Mesenchymal stem cell (in vitro differentiated cells and primary cell): ENCODE results near the gene EXOC4.

Experiments
- DNase-seq: peaks from one replicate; pipeline ENCODE4 v3.0.0-alpha.2; 2013
- H2AFZ ChIP-seq: one replicate; pipeline ENCODE4 v1.6.1; 2013; ENCODE audit warnings: low read depth, mild to moderate bottlenecking, control low read depth, inconsistent platforms, low read length, moderate library complexity
- H2AK5ac ChIP-seq: 2 replicates; pipeline ENCODE4 v1.6.1; 2013; ENCODE audit warnings: low read length, moderate library complexity, mild to moderate bottlenecking, inconsistent platforms; ENCODE audit not compliant: severe bottlenecking
- H2BK120ac ChIP-seq: one replicate; pipeline ENCODE4 v1.6.1; 2013; ENCODE audit warnings: low read depth, mild to moderate bottlenecking, inconsistent platforms, low read length, moderate library complexity
- H2BK12ac ChIP-seq, 2 experiments: one replicate each; pipeline ENCODE4 v1.6.1; 2013; ENCODE audit warnings: inconsistent platforms in 2 of 2, low read length in 2 of 2, mild to moderate bottlenecking in 2 of 2, moderate library complexity in 2 of 2, control low read depth in 1 of 2
- H2BK15ac ChIP-seq: one replicate; pipeline ENCODE4 v1.6.1; 2013; ENCODE audit warnings: mild to moderate bottlenecking, low read depth, inconsistent platforms; ENCODE audit not compliant: poor library complexity, severe bottlenecking
- H2BK5ac ChIP-seq: 2 replicates; pipeline ENCODE4 v1.6.1; 2013; ENCODE audit warnings: low read depth, mild to moderate bottlenecking, low read length, control low read depth, inconsistent platforms; ENCODE audit not compliant: poor library complexity, severe bottlenecking
- H3K14ac ChIP-seq, 2 experiments: one replicate each; pipeline ENCODE4 v1.6.1; 2013; ENCODE audit warnings: inconsistent platforms in 2 of 2, low read length in 2 of 2, control low read depth in 1 of 2, mild to moderate bottlenecking in 1 of 2, moderate library complexity in 1 of 2
- H3K18ac ChIP-seq, 2 experiments: one replicate each; pipeline ENCODE4 v1.6.1; 2013; ENCODE audit warnings: inconsistent platforms in 2 of 2, low read length in 2 of 2, control low read depth in 1 of 2, low read depth in 1 of 2, mild to moderate bottlenecking in 1 of 2
- H3K23ac ChIP-seq, 2 experiments: one replicate each; pipeline ENCODE4 v1.6.1; 2013; ENCODE audit warnings: inconsistent platforms in 2 of 2, low read length in 2 of 2, mild to moderate bottlenecking in 2 of 2, moderate library complexity in 2 of 2, control low read depth in 1 of 2
- H3K27ac ChIP-seq: 2 replicates; pipeline ENCODE4 v1.5.1; 2013; ENCODE audit warnings: mild to moderate bottlenecking, moderate library complexity, low read length, control low read depth, inconsistent platforms; ENCODE audit not compliant: poor library complexity, severe bottlenecking
- H3K27me3 ChIP-seq, 2 experiments: 2 replicates each; pipeline versions ENCODE4 v1.6.1 to v1.7.0; 2013; ENCODE audit warnings: low read length in 2 of 2, mild to moderate bottlenecking in 2 of 2, moderate library complexity in 2 of 2, control low read depth in 1 of 2, inconsistent platforms in 1 of 2; ENCODE audit not compliant: control insufficient read depth in 1 of 2, insufficient read depth in 1 of 2
- H3K36me3 ChIP-seq, 2 experiments: 2 replicates each; pipeline versions ENCODE4 v1.6.1 to v1.7.0; 2013; ENCODE audit warnings: low read length in 2 of 2, control low read depth in 1 of 2, inconsistent platforms in 1 of 2, low read depth in 1 of 2, mild to moderate bottlenecking in 1 of 2; ENCODE audit not compliant: insufficient read depth in 2 of 2, control insufficient read depth in 1 of 2
- H3K4ac ChIP-seq, 2 experiments: one replicate each; pipeline ENCODE4 v1.6.1; 2013; ENCODE audit warnings: inconsistent platforms in 2 of 2, low read length in 2 of 2, mild to moderate bottlenecking in 2 of 2, moderate library complexity in 2 of 2, control low read depth in 1 of 2, low read depth in 1 of 2
- H3K4me1 ChIP-seq: 2 replicates; pipeline ENCODE4 v1.6.1; 2013; ENCODE audit warnings: low read depth, low read length, control low read depth; ENCODE audit not compliant: control insufficient read depth, insufficient read depth
- H3K4me2 ChIP-seq: 2 replicates; pipeline ENCODE4 v1.6.1; 2013; ENCODE audit warnings: low read length, mild to moderate bottlenecking, inconsistent platforms; ENCODE audit not compliant: poor library complexity, severe bottlenecking
- H3K4me3 ChIP-seq, 2 experiments: 2 replicates each; pipeline versions ENCODE4 v1.5.1 to v1.7.0; 2013; ENCODE audit warnings: low read length in 2 of 2, mild to moderate bottlenecking in 2 of 2, control low read depth in 1 of 2, low read depth in 1 of 2; ENCODE audit not compliant: insufficient read depth in 1 of 2
- H3K79me1 ChIP-seq: replicated peaks from 2 replicates; pipeline ENCODE4 v1.6.1; 2013; ENCODE audit warnings: mild to moderate bottlenecking, control low read depth, low read length, inconsistent platforms; ENCODE audit not compliant: poor library complexity, severe bottlenecking
- H3K9ac ChIP-seq: 2 replicates; pipeline ENCODE4 v1.7.0; 2013; ENCODE audit warnings: mild to moderate bottlenecking, low read length, moderate library complexity
- H3K9me3 ChIP-seq: 2 replicates; pipeline ENCODE4 v1.7.0; 2013; ENCODE audit warnings: mild to moderate bottlenecking, low read length; ENCODE audit not compliant: control insufficient read depth
- H4K8ac ChIP-seq: one replicate; pipeline ENCODE4 v1.6.1; 2013; ENCODE audit warnings: inconsistent platforms, mild to moderate bottlenecking, low read length, moderate library complexity
- H4K91ac ChIP-seq: one replicate; pipeline ENCODE4 v1.6.1; 2013; ENCODE audit warnings: mild to moderate bottlenecking, low read length, inconsistent platforms
- WGBS: methylation state at CpG from one replicate; pipeline ENCODE4 v1.1.7; 2013; ENCODE audit warnings: mixed read lengths; 5-methylcytosine and 5-hydroxymethylcytosine counted together

Gene EXOC4

GRCh38 chr7:133528796-133529195 is 275.9 kb downstream of the EXOC4 start:
- Histone ChIP-seq H3K27me3 (no peaks in the 10 kb centered on the region), H2BK5ac (no peak overlapping the region), H4K8ac (no peak overlapping the region), H3K4ac (no peak overlapping the region), H2AFZ (no peak overlapping the region), H3K9me3 (no peaks in the 10 kb centered on the region), H3K36me3 (no peaks in the 10 kb centered on the region), H3K4me1 (no peaks in the 10 kb centered on the region), H3K4me3 (no peak overlapping the region), H3K14ac (no peak overlapping the region), H3K79me1 (peaks cover 4% of the 10 kb centered on the region), H4K91ac (no peak overlapping the region), H3K23ac (no peak overlapping the region), H2AK5ac (no peak overlapping the region), H3K4me2 (no peak overlapping the region), H2BK15ac (no peak overlapping the region), H3K18ac (no peak overlapping the region), H3K27ac (no peak overlapping the region), H2BK12ac (no peak overlapping the region), H2BK120ac (no peak overlapping the region), H3K9ac (no peak overlapping the region)
- no peak for DNase-seq
- 100% methylated on average over 1 of the region's 1 CpG for WGBS

DNA sequence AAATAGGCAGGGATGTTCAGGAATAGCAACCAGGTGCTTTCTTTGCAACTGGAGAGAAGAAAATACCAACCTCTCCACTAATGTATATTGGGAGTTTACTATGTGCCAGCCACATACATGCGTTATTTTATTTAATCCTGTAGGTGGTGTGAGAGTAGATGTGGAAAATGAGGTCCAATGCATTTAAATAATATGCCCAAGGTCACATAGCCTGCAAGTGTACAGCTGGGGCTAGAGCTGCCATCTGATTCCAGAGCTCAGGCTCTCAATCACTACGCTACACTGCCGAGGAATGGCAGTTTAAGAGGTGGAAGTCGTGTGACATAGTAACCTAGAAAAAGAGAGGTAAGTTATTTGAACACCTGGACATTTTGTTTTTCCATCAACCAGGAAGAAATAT is 277.0 kb downstream of the EXOC4 start:
- no peak for DNase-seq
- Histone ChIP-seq H3K23ac (no peak overlapping the region), H2BK12ac (no peak overlapping the region), H3K27me3 (no peaks in the 10 kb centered on the region), H2BK15ac (no peak overlapping the region), H3K36me3 (no peaks in the 10 kb centered on the region), H3K14ac (no peak overlapping the region), H2BK120ac (no peak overlapping the region), H3K4me2 (no peak overlapping the region), H3K4me1 (no peaks in the 10 kb centered on the region), H3K27ac (no peak overlapping the region), H2AK5ac (no peak overlapping the region), H3K9ac (no peak overlapping the region), H3K4me3 (no peak overlapping the region), H4K91ac (no peak overlapping the region), H3K4ac (no peak overlapping the region), H2AFZ (no peak overlapping the region), H4K8ac (no peak overlapping the region), H2BK5ac (no peak overlapping the region), H3K18ac (no peak overlapping the region), H3K79me1 (peaks cover 4% of the 10 kb centered on the region), H3K9me3 (no peaks in the 10 kb centered on the region)
- WGBS = 94% methylated on average over 4 of the region's 4 CpGs

- H3K27me3 ChIP-seq = no peaks in the 10 kb centered on the region
- no peak overlapping the region for H3K9ac ChIP-seq
- H3K9me3 ChIP-seq = no peaks in the 10 kb centered on the region
- no peak overlapping the region for H4K8ac ChIP-seq
- H4K91ac ChIP-seq = no peak overlapping the region
- no peak overlapping the region for H2BK15ac ChIP-seq
- no peak for DNase-seq
- H3K27ac ChIP-seq = no peak overlapping the region
- peak overlapping the region in 1 of 2 experiments; percentile 45 for H3K23ac ChIP-seq
- H2AK5ac ChIP-seq = no peak overlapping the region
- no peak overlapping the region for H2BK120ac ChIP-seq
- H2BK12ac ChIP-seq = no peak overlapping the region
- no peak overlapping the region for H3K4me3 ChIP-seq
- H2AFZ ChIP-seq = no peak overlapping the region
- H3K4ac ChIP-seq = no peak overlapping the region
- no peak overlapping the region for H3K4me2 ChIP-seq
- no peaks in the 10 kb centered on the region for H3K4me1 ChIP-seq
- H3K79me1 ChIP-seq = peaks cover 2% of the 10 kb centered on the region
- no peaks in the 10 kb centered on the region for H3K36me3 ChIP-seq
- H3K18ac ChIP-seq = no peak overlapping the region
- no peak overlapping the region for H2BK5ac ChIP-seq
- H3K14ac ChIP-seq = no peak overlapping the region
- 92% methylated on average over 2 of the region's 4 CpGs for WGBS
These were observed 277.8 kb downstream of the EXOC4 start for GRCh38 chr7:133530682-133531081.

- H2BK15ac ChIP-seq = no peak overlapping the region
- no peaks in the 10 kb centered on the region for H3K4me1 ChIP-seq
- H3K14ac ChIP-seq = no peak overlapping the region
- H3K27me3 ChIP-seq = no peaks in the 10 kb centered on the region
- no peak overlapping the region for H3K18ac ChIP-seq
- H3K4me3 ChIP-seq = no peak overlapping the region
- peaks cover 6% of the 10 kb centered on the region for H3K79me1 ChIP-seq
- no peak overlapping the region for H3K23ac ChIP-seq
- H2BK12ac ChIP-seq = no peak overlapping the region
- H2BK5ac ChIP-seq = no peak overlapping the region
- H3K4ac ChIP-seq = no peak overlapping the region
- no peak overlapping the region for H3K9ac ChIP-seq
- no peak overlapping the region for H3K27ac ChIP-seq
- no peak overlapping the region for H2BK120ac ChIP-seq
- DNase-seq = no peak
- H3K4me2 ChIP-seq = no peak overlapping the region
- no peak overlapping the region for H4K8ac ChIP-seq
- no peak overlapping the region for H2AK5ac ChIP-seq
- 98% methylated on average over 5 of the region's 5 CpGs for WGBS
- no peak overlapping the region for H2AFZ ChIP-seq
- no peaks in the 10 kb centered on the region for H3K9me3 ChIP-seq
- H4K91ac ChIP-seq = no peak overlapping the region
- H3K36me3 ChIP-seq = no peaks in the 10 kb centered on the region
These were observed 281.9 kb downstream of the EXOC4 start for GRCh38 chr7:133534816-133535215.
